Measurements from ENCODE around the gene NFIA.

NFIA gene

DNA sequence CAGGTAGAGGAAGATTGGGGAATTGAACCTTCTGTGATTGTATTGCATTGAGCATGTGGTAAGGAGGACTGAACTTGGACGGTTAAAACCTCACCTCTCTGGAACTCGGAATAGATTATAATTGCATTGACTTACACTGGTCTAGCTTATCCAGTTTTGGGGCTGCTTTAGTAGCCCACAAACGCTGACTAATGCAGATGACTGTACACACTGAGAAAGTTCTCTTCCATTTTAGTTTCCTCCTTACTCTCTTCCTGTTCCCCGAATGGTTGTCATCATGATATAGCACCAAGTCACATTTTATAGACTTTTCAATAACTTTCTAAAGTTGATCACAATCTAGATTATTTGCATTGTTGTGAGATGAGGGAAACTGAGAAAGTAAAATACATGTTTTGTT lies 78.2 kb downstream of the NFIA start:
- no peak for DNase-seq

DNA sequence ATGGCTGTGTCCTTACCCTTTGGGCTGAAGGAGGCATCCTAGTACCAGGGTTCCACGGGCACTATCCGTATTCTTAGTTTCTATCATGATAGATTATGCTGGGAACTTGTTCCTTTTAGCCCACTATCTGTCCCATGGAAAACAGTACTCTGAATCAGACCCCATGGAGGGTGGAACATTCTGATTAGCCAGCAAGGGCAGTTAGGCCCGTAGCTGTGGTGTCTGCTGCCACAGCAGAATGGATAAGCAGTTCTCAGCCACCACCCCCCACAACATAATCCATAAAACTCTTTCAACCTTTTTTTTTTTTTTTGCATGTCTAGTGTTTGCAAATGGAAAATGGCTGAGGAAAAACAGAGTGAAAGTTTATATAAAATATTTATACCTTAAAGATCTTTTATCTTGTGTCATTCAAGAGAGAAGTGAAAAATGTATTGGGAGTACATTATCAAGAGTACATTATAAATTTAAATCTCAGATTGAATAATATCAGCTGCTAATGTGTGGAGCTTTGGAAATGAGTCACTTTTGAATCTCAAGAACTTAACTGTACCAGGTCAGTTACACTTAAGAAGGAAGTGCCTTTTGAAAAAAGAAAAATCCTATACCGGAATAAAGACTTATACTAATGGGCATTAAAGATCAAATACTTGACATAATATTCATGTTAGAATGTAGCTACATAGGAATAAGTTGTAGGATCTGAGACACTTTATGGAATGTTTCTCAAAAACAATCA lies 80.3 kb downstream of the NFIA start:
- DNase-seq, result no peak

DNA sequence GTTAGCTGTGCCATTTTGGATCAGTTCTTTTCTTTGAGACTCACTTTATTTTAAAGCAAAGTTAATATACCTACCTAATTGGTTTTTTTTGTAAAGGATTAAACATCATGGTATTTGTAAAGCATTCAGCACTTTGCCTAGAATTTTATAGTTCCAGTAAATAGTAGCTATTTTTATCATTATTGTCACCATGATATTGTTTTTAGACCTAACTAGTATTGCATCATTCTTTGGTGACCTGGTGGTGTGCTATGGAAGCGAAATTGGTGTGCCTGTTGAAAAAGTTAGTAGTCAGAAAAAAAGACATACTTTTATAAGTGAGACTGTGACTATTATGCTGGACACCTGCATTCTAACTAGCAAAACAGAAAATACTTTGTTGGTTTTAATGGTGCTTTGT lies 81.0 kb downstream of the NFIA start:
- no peak for DNase-seq

DNA sequence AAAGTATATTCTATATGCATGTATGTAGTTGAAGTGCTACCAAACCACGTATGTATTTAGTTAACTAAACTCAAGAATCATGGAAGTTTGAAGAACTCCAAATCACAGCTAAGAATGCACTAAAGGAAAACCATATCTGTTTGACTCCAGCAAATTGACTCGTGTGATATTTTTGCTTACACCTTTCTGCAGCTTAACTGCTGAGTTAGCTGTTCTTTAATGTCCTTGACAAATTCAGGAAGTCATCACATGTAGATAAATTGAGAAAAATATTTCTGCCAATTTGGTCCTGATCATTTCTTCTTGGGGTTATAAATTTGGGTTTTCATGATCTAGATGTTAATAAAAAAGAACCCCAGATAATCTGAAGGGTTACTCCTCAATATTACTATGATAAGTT lies 83.0 kb downstream of the NFIA start:
- no peak for DNase-seq

DNA sequence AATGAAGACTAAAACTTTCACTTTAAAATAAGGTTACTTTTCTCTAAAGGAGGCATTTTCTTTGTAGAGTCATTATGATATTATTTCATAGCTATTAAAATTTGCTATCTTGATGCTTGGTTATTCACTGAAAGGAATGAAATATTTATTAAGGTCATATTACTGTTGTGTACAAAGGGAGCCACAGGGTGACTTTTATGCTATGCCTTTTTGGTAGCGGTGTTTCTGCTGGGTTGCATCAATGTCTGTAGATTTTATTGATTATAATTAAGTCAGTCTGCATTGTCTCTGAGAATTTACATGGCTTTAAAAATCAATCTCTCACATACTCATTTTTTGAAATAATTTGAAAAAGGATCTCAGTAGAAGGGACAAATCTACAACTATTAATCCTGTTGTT lies 84.9 kb downstream of the NFIA start:
- no peak for DNase-seq

DNA sequence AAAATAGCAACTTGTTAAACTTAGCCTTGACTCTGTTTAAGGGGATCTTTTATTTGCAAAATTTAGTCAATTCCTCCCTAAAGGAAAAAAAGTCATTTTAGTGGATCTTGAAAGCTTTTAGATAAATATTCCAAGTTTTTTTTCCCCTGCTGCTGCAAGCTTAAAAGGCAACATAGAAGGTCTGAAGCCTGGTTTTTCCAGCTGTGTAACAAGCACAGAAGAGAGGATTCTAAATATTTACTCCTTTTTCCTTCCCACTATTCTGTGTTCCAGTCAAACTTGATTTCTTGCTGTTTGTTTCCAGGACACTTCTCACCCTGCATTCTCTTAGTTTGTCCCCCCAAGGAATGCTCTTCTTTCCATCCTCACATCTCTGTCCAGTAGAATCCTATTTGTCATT lies 86.7 kb downstream of the NFIA start:
- no peak for DNase-seq

DNA sequence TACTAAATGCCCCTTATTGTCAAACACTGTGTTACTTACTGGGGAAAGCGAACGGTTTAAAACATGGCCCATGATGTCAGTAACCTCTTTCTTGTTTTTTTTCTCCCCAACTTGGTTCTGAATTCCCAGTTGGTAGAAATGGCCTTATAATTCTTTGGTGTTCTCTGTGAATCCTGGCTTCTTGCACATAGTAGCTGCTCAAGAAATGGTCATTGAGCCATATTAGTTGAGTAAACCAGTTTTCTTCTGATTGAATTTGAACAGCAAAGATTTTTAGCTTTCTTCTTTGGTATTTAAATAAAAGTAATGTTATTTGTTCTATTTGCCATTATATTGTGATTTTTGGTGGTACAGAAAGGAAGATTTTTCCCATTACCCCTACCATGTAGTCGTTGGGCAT lies 87.3 kb downstream of the NFIA start:
- DNase-seq, result no peak

DNA sequence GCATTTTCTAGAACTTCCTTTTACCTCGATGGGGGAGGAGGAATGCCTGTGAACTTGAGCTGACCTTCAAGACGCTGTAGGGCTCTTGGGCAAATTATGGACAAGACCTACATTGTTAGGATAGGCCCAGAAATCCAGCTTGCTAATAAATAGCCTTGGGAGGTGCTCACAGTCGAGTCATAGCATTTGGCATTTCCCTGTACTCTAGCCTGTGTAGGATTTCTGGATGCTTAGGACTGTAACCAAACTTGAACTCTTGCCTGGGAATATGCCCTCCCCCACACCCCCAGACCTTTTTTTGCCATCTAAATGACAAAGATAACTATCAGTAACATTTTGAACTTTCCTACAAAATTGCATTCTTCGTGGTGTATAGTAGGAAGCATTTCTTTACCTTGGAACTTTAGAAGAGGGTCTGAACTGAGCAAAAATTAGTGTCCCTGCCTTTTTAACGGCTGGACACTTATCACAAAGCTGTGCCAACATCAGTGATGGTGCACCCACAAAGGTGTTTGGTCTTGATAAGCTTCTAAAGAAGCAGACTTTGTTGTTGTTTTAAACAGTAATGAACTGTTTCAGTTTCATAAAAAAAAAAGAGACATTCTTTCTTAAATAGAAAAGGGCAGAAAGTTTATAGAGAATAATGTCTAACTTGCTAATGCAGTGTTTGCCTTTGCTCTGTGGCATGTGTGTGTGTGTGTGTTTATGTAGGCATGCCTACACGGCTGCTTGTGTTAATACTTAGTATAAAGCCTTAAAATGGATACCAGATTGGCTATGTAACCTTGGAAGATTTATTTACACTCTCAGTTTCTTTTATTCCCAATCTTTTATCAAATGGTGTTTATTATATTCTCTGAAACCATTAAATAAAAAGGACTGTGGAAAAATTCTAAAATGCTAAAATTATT lies 88.2 kb downstream of the NFIA start:
- no peak for DNase-seq

DNA sequence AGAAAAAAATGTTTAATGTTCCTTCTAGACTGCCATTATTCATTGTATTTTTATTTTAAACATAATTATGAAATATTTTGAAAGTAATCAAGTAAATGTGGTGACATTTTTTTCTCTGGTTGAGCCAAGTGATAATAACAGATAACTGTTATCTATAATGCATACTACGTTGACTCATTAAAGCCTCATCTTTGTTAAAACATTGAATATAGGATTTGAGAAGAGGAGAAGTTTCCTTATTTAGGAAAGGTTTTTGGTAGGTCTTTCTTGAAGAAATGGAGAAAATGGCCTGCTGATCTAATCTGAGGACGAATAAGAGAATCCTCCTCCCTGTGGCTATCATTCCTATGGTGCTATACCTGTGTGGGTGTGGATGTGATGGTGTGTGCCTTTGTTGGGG lies 89.0 kb downstream of the NFIA start:
- no peak for DNase-seq

DNA sequence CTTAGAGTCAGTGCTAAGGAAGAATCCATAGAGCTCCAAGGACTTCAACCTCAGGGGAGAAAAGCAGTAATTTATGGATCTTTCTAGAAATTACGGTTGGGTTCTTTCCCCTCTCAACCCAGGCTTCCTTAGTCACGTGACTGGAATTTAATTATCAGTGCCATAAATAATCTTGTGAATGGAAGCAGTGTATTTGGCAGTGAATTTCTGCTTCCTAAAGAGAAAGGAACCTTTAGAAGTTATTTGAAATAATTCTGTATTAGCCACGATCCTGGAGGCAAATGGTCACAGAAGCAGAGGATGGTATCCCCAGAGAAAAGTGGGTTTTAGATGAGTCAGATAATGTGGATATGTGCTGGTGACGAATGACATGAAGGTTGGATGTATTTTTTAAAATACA lies 89.6 kb downstream of the NFIA start:
- no peak for DNase-seq

DNA sequence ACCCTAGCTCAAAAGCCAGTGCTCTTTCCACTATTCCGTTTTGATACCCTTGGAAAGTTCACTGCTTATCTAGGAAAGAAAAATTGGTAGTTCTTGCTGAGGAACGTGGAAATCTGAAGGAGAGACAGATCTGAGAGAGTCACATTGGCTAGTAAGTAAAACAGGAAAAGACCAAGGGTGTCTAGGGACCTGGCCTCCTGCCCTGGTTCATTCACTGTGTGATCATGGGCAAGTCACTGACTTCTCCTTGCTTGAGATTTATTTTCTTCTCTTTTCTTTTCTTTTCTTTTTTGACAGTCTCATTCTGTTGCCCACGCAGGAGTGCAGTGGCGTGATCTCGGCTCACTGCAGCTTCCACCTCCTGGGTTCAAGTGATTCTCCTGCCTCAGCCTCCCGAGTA lies 90.8 kb downstream of the NFIA start:
- DNase-seq, result no peak

DNA sequence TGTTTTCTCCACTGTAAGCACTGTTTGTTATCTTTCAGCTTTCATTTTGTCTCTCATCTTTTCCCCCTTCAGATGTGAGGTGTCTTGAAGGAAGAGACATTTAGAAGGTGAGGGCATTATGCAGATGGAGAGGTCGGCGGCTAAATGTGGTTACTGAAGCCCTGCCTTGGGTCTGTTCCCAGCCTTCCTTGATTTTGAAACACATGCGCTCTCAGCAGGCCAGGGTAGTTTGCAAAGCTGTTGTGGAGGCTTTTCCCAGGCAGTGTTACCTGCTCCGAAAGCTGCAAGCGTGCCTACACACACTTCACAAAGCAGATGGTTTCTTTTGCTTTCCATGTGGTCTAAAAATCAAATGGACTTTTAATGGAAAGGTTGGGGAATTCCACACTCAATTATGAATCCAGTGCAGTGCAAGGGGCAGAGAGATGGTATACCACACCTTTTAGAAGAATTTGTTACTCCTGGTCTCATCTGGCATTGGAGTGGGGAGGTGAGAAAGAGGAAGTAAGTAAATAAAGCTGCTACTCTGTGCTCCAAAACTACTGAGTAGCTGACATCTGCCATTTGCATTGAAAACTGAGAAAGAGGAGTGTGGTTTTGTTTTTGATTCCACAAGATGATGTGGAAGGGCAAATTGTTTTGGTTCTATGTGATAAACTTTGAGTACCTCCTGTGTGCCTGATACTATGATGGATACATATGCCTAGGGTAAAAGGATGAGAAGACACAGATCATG lies 91.9 kb downstream of the NFIA start:
- DNase-seq, result no peak

DNA sequence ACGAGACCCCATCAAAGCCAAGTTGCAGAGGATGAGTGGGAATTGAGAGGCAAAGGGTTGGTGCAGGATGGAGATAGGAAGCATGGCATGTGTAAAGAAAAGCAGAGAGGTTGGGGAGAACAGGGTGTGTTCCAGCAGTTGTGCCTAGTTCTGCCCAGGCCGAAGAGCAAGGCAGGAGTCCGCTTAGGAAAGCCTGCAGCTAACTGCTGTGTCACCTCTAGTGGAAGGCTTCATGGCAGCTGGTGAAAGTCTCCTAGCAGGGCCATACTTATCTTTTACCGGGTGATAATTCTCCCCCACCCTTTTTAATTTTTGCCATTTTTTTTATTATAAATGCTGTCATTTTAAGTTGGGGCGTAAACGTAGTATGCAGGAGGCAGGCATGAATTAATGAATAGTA lies 93.6 kb downstream of the NFIA start:
- no peak for DNase-seq

DNA sequence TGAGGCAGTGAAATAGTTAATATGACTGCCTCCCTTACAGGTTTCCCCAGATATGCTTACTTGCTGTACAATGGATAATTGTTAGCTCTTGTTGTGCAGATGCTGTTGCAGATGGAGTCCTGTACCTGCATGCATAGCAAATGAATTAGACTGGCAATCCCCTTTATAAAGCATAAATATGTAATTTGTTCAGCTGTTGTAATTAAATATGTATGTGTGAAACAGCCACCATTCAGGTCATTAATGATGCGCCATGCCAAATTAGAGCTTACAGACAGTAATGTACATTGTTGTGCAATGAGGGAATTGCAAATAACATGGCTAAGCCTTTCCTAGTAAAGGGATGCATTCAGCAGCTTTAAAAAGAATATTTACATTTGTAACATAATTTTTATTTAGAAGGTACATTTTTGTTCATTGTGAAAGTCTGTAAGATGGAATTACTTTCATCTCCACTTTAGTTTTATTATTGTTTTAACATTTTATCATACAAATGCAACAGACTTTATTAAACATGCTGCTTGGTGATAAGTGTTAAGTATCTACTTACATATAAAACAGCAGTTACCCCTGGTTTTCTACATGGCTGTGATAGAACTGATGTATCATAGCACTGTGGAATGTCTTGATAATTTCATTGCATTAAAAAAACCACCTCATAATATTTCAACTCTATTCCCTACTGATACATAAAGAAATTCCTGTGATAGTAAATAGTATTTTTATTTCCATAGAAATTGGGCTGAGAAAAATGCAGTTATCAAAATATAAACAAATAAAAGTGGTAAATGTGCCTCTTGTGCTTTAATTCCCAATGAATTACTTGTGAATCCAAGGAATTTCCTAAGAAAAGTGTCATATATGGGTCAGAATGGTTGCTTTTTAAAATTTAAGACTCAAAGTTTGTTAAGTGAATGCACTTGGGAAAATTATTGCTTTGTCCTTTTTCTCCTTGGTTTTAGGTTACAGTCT lies 99.0 kb downstream of the NFIA start:
- DNase-seq, result no peak

DNA sequence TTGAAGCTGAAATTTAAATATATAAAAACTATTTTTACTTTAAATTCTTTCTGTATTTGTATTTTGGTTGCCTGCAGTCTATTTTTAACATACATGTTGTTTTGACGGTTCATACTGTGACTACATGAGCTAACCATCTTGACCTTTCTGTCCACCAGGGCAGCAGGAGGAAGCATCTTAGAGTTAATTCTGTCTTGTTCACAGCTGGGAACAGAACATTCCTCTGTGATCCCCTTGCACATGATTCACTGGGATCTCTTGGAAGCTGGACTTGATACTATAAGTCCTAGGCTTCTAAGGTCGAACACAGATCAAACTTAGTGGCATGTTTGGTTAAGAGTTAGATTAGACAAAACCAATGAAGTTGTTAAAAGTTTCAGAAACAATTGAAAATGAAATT lies 99.7 kb downstream of the NFIA start:
- DNase-seq, result no peak

DNA sequence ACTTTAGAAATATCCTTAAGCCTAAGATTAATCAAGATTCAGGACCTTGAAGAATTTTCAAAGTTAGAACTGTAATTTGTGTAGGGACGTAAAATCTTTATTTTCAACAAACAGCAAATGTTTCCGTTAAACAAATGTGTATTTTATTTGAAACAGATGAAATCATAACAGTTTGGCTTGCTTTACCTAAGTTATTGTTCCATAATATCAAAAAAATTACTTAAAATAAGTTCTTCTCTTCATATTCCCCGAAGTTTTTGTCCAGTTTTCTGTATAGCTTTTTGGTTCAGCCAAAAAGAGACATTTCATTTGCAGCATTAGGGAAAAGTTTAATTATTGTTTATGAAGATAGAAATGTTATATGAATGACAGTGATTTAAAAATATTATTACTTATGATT lies 100.1 kb downstream of the NFIA start:
- DNase-seq, result no peak

DNA sequence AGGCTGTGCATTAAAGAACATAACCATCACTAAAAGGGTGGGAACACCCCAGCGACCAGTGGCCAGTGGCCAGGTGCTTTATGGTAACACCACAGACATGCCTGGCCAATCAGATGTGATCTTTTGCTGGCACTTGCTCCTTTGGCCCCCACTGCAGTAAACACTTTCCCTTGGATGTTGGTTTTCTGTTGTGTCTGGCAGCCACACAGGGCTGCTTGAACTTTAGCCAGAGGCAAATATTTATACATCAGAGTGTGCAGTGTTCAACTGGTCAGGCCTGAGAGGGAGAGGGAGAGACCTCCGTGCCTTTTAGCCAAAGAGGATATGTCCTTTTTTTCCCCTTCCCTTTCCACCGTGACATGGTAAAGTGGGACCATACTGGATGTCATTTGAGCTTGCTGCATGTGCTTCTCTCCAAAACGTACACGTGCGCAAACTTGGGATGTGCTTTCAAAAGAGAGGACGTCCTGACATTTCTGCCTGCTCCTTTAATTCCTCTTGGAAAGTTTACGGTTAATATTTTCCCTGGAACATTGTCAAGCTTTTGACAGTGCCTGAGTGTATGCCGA lies 101.2 kb downstream of the NFIA start:
- DNase-seq, result no peak

DNA sequence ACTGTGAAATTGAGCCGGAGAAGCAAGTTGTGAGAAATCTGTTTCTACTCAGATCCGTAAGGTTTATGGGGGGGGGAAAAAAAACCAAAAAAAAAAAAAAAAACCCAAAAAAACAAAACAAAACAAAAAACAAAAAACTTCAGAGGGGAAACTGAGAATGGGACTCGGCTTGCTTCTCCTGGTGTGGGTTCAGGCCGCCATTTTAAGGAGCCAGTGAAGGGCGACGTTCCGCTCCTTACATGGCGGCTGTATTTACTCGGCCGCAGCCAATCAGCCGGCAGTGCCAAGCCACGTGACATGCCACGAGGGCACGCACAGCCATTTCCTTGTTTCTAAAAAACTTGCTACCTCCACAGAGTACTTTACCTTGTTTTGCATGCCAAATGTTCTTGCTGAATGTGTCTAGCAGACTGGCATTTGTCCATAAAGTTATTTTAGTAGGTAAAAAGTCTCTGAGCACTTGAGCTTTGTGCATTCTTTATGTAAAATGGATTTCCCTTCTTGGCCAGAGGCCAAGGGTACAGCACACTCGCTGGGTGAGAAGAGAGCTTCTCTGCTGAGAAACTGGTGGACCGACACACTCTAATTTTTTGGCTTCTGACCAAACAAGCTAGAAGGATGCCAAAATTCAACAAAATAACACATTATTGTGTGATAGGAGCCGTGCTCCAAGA lies 101.8 kb downstream of the NFIA start:
- no peak for DNase-seq

DNA sequence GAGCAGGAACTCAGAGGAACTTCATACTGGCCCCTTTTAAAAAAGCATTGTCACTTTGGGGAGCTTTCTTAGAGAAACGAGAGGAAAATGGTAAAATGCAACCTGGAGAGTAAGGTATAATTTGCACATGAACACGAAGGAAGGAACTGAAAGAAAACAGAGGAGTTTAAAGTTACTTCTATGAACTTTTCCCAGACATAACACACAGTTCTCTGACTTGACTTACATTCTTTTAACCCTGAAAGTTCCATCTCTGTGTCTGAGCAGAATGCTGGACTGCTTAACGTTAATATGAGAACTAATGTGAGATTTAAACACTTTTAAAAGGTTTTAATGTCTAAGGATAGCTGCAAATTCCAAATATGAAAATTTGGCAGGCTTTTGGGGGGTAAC lies 102.3 kb downstream of the NFIA start:
- DNase-seq, result no peak

DNA sequence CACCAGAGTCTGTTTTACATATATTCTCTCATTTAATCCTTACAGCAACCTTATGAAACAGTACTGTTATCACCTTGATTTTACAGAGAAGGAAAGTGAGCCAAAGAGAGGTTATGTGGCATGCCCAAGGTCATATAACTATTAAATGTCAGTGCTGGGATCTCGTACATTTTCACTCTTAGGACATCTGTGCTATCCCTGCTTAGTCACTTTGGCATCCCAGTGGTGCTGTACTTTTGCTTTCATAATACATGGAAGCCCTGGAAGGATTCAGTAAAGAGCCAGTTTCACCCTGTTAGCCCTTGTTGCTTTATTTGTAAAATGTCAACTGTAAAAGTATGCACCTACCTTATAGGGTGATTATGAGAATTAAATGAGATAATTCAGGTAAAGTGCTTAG lies 104.4 kb downstream of the NFIA start:
- no peak for DNase-seq

DNA sequence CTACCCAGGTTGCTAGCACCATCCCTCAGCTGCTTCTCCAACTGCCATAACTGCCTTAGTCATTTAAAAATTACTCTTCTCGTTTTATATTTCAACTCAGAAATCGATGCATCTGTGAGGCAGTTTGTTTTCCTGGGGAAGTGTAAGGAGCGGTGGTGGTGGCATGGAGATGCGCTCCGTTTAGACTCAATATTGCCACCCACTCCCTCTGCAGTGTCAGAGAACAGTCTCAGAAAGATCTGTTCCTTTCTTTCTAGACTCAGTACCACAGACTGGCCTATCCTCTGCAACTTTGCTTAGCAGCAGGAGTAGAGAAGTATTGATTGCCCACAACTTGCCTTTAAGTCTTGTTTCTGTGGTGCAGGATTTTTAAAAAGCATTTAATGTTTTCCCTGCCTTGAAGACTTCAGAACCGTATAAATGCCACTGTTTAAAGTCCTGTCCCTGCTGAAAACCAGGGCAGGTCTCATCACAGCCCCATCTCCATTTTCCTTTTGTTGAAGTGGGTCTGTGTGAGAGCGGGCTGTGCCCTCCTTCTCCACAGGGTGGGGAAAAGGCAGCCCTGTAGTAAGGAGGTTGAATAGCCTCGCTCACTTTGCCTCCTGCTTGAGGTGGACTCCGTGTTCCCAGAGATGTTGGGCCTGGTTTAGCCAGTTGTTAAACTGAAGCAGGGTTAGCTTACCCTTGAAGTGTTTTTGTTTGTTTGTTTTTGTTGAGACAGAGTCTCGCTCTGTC lies 105.2 kb downstream of the NFIA start:
- DNase-seq, result no peak

Measured in NCI-H146 (cell line).